NOMO-1 treated with dmso at 0.1 percent for 144 hours (cell line): ENCODE results near the gene HLA-F.

Experiments used
- DNase-seq: peaks from one replicate; lab custom pipeline; 2025; ENCODE audit not compliant: unreplicated experiment; lab: John Stamatoyannopoulos, UW

Gene HLA-F

GRCh38 chr6:29723666-29724588, 693 bp downstream of the HLA-F start:
- no peak for DNase-seq

GRCh38 chr6:29724937-29725869, 2.0 kb downstream of the HLA-F start:
- no peak for DNase-seq

DNA sequence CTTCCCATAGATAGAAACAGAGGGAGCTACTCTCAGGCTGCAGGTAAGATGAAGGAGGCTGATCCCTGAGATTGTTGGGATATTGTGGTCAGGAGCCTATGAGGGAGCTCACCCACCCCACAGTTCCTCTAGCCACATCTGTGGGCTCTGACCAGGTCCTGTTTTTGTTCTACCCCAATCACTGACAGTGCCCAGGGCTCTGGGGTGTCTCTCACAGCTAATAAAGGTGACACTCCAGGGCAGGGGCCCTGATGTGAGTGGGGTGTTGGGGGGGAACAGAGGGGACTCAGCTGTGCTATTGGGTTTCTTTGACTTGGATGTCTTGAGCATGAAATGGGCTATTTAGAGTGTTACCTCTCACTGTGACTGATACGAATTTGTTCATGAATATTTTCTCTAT, 2.8 kb downstream of the HLA-F start:
- DNase-seq, result no peak

GRCh38 chr6:29726571-29727194, 3.4 kb downstream of the HLA-F start:
- no peak for DNase-seq

- no peak for DNase-seq
Measured at GRCh38 chr6:29727637-29728036, 4.4 kb downstream of the HLA-F start.

DNA sequence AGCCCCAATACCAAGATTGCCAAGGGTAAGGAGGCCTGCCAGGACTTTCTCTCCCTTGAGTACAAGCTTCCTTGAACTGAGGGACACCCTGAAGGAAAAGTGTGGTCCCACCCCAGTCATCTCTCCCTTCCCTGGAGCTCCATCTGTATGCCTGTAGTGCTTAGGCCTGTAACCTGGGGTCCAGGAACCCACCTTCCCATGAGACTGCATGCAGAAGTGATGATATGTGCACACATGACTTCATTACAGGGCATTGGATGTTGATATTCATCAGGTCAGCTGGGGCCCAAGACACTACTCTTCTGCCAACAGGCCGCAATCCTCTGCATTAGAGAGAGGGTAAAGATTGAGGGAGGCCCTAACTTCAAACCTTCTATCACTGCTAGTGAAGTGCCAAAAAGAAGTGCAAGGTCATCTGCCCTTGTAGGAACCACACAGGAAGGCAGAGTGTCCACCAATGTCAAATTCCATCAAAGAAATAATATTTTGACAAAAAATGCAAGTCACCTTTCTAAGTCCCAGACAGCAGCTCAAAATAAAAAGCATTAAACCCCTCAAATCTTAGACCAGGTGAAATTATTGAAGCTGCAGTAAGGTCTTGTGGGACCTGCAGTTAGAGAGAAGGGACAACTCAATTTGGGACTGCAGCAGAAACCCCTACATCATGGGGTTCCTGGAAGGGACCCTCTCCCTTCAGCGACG, 5.1 kb downstream of the HLA-F start:
- no peak for DNase-seq

- DNase-seq, result no peak
Measured at GRCh38 chr6:29728875-29729270, 5.6 kb downstream of the HLA-F start.

DNA sequence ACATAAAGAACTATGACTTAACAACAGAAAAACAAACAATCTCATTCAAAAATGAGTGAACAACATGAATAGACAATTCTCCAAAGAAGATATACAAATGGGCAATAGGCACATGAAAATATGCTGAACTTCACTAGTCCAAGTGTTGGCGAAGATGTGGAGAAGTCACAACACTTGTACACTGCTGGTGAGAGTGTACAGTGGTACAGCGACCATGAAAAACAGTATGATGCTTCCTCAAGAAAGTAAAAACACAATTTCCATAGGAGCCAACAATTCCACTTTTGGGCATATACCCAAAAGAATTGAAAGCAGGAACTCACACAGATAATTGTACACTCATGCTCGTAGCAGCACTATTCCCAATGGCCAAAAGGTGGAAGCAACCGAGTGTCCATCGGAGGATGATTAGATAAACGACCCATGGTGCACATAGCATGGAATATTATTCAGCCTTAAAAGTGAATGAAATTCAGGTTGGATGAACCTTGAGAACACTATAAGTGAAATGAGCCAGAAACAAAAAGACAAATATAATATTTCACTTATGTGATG, 6.6 kb downstream of the HLA-F start:
- no peak for DNase-seq

GRCh38 chr6:29730575-29731126, 7.4 kb downstream of the HLA-F start:
- DNase-seq, result no peak

DNA sequence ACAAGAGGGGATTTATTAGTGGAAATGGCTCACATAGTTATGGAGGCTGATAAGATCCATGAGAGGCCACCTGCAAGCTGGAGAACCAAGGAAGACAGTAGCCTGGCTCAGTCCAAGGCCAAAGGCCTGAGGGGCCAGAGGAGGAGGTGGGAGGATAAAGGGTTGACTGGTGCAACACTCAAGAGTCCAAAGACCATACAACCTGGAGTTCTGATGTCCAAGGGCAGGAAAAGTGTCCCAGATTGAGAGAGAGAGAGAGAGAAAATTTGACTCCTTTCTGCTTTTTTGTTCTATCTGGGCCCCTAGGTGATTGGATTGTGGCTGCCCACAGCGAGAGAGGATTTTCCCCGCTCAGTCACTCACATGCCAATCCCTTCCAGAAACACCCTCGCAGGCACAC, 8.0 kb downstream of the HLA-F start:
- DNase-seq, result no peak

- DNase-seq, result no peak
Measured at GRCh38 chr6:29733057-29733456, 9.8 kb downstream of the HLA-F start.

GRCh38 chr6:29734046-29735018, 11.1 kb downstream of the HLA-F start:
- peak; percentile 38 for DNase-seq

- no peak for DNase-seq
Measured at GRCh38 chr6:29736563-29736962, 13.3 kb downstream of the HLA-F start.

GRCh38 chr6:29737707-29738630, 14.7 kb downstream of the HLA-F start:
- no peak for DNase-seq

DNA sequence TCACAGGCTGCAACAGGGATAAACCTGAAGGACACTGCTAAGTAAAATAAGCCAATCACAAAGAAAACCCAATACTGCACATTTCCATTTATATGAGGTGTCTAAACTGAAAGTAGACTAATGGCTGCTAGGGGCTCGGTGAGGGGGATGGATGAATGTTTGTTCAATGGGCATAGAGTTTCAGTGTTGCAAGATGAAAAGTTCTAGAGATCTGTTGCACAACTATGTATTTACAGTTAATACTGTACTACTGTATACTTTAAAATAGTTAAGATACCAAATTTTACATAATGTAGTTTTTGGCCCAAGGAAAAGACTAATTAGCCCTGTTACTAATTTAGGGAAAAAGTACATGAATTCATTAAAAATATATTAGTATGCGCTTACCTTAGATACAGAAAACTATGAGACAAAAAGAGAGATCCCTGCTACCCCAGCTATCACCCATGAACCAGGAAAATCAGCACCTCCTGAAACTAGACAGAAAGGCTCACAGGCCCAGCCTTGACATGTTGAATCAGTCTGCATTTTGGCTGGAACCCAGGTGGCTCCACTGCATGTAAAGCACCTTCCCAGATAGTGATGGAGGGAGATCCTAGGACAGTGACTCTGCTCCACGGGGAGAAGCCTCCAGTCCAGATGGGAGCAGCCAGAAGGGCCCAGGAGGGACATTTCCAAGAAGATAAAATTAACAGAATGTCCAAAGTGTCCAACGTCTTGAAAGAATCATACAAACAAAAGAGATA, 16.1 kb downstream of the HLA-F start:
- no peak for DNase-seq

DNA sequence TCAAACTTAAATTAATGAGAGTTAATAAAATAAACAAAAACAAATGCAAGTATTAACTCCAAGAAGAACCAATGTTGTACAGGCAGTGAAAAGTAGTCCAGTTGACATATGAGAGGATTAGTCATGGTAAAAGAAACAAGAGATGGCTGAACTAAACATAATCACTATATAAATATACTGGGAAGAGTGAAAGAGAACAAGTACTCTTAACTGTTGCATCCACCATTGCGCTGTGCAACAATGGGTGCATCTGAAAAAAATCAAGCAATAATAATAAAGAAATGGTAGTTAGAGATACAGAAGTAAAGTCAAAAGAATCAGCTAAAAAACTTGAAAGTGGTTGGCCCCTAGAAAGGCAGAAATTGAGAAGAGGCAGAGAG, 16.6 kb downstream of the HLA-F start:
- DNase-seq, result no peak

GRCh38 chr6:29741592-29741991, 18.4 kb downstream of the HLA-F start:
- no peak for DNase-seq
